Liver (tissue), 3 donors: ENCODE results near the gene KRT6C.

Experiments
- CTCF ChIP-seq: fragments of 150-350 bp; IDR thresholded peaks from 2 replicates; pipeline ENCODE4 v1.5.1; 2017; ENCODE audit warnings: improper control_type of control experiment, low read depth, low read length; ENCODE audit not compliant: missing input control
- JUND ChIP-seq, 2 donors: IDR thresholded peaks; 2 replicates each; pipeline ENCODE4 v1.6.1; 2016; ENCODE audit warnings: antibody characterized with exemption in 2 of 2
- SP1 ChIP-seq: IDR thresholded peaks from 2 replicates; pipeline ENCODE4 v1.6.1; 2018; ENCODE audit warnings: antibody characterized with exemption, mild to moderate bottlenecking
- ZBTB33 ChIP-seq: IDR thresholded peaks from 2 replicates; pipeline ENCODE4 v1.6.1; 2016; ENCODE audit warnings: antibody characterized with exemption
- donor health status: healthy.
- donor health status: healthy.

GRCh38 chr12:52436828-52437474 lies 36.7 kb downstream of the KRT6C start:
- TF ChIP-seq JUND (IDR thresholded peaks at IDR 0.05) (no peak), SP1 (no peak), CTCF (no peak), ZBTB33 (no peak)
